Panc1 (cell line): ENCODE results near the gene CACNA1A. TPM values are rescaled to one million over a fixed set of nuclear protein-coding genes. Genes with fewer than 3 reads are reported as not detected.

ENCODE experiments used
- ATAC-seq: fragments of 200-7000 bp; cut with Tn5 transposase; 2 replicates; pipeline ENCODE4 v1.9.1; 2020; ENCODE audit warnings: mild to moderate bottlenecking, moderate library complexity
- BruUV-seq: library from RNA; stranded (reverse); fragments of 400-500 nt; replicated peaks from 2 replicates; lab custom pipeline; 2021; lab: Mats Ljungman, UMichigan
- CTCF ChIA-PET: fragments of 300-600 bp; sonication (Branson Sonifier 250); formaldehyde crosslinking; loops from one replicate; lab custom pipeline; 2022; ENCODE audit warnings: antibody characterized with exemption; lab: Charles Lee
- POLR2A ChIA-PET: fragments of 300-600 bp; sonication (Branson Sonifier 250); formaldehyde crosslinking; loops from one replicate; lab custom pipeline; 2022; ENCODE audit warnings: antibody characterized with exemption; lab: Charles Lee
- DNase-seq: peaks from one replicate; pipeline ENCODE4 v3.0.0-alpha.2; 2010; ENCODE audit warnings: low read depth, low spot score
- H3K27ac ChIP-seq: 2 replicates; pipeline ENCODE4 v1.5.1; 2011; ENCODE audit warnings: mild to moderate bottlenecking, low read length, inconsistent platforms
- H3K27me3 ChIP-seq: fragments of 200-500 bp; sonication (Bioruptor generic); 2 replicates; pipeline ENCODE4 v1.6.0; 2014; ENCODE audit warnings: low read length, inconsistent platforms; ENCODE audit not compliant: control insufficient read depth, insufficient read depth
- H3K36me3 ChIP-seq: fragments of 200-500 bp; sonication (Bioruptor generic); 2 replicates; pipeline ENCODE4 v1.5.1; 2014; ENCODE audit warnings: inconsistent platforms, mild to moderate bottlenecking, low read length, moderate library complexity; ENCODE audit not compliant: control insufficient read depth, insufficient read depth
- H3K4me1 ChIP-seq: 2 replicates; pipeline ENCODE4 v1.5.1; 2011; ENCODE audit warnings: inconsistent platforms, mild to moderate bottlenecking, low read length, moderate library complexity; ENCODE audit not compliant: control insufficient read depth, insufficient read depth
- H3K4me3 ChIP-seq, 2 experiments: 2 replicates each; pipeline ENCODE4 v1.5.1; 2011 to 2012; ENCODE audit warnings: low read depth in 2 of 2, low read length in 2 of 2, mild to moderate bottlenecking in 2 of 2, inconsistent platforms in 1 of 2, moderate library complexity in 1 of 2
- H3K9me3 ChIP-seq: fragments of 200-500 bp; sonication (Bioruptor generic); 2 replicates; pipeline ENCODE4 v1.5.1; 2014; ENCODE audit warnings: low read depth, mild to moderate bottlenecking, inconsistent platforms, low read length, moderate library complexity; ENCODE audit not compliant: control insufficient read depth, insufficient read depth
- CTCF ChIP-seq: fragments of 450-650 bp; IDR thresholded peaks from 2 replicates; pipeline ENCODE4 v1.5.1; 2017; ENCODE audit warnings: mild to moderate bottlenecking
- POLR2AphosphoS5 ChIP-seq: IDR thresholded peaks from 2 replicates; pipeline ENCODE4 v1.6.1; 2012; ENCODE audit warnings: mild to moderate bottlenecking, low read depth, low read length, moderate library complexity
- REST ChIP-seq, 2 experiments: IDR thresholded peaks; 2 replicates each; pipeline ENCODE4 v1.6.1; 2011 to 2012; ENCODE audit warnings: low read depth in 2 of 2, control low read depth in 1 of 2, low read length in 1 of 2, mild to moderate bottlenecking in 1 of 2, moderate library complexity in 1 of 2; ENCODE audit not compliant: insufficient read depth in 1 of 2
- SIN3A ChIP-seq: IDR thresholded peaks from 2 replicates; pipeline ENCODE4 v1.6.1; 2012; ENCODE audit warnings: low read depth, mild to moderate bottlenecking, low read length, moderate library complexity, borderline replicate concordance; ENCODE audit not compliant: insufficient read depth
- TCF7L2 ChIP-seq: IDR thresholded peaks from 2 replicates; pipeline ENCODE4 v1.6.1; 2011; ENCODE audit warnings: mild to moderate bottlenecking, low read depth, low read length, inconsistent platforms
- in situ Hi-C: cut with HindIII; loops from 2 replicates; pipeline ENCODE4 v1.10.0; 2016; ENCODE audit warnings: low sequenced_read_pairs, low pct_unique_long_range_greater_than_20kb
- intact Hi-C: fragments of 100-400 bp; cut with micrococcal nuclease; formaldehyde crosslinking; loops from one replicate; pipeline ENCODE4 v1.10.0; 2022; ENCODE audit not compliant: unreplicated experiment
- total RNA-seq: library from RNA; stranded (reverse); gene quantifications from one replicate; pipeline ENCODE4 v1.2.1, GENCODE V29; 2021; ENCODE audit not compliant: unreplicated experiment

Gene CACNA1A
- total RNA-seq, 1 experiment from 2014 or later: 0.51 TPM

- DNase-seq (no peak), ATAC-seq (no peak)
- no peaks in the 10 kb centered on the region for H3K9me3 ChIP-seq
- no peaks in the 10 kb centered on the region for H3K4me1 ChIP-seq
- in situ Hi-C loops: no loop called here
- no peak overlapping the region for H3K4me3 ChIP-seq
- H3K27me3 ChIP-seq: no peaks in the 10 kb centered on the region
- BruUV-seq: no TSS peak
- intact Hi-C loops: no loop called here
- ChIA-PET CTCF (no interaction called here), POLR2A (no interaction called here)
- TF ChIP-seq SIN3A (no peak), POLR2AphosphoS5 (no peak), CTCF (no peak), TCF7L2 (no peak), REST (IDR thresholded peaks at IDR 0.05; ENCODE audit: insufficient read depth in 1 of 2, low read depth in 2 of 2, low read length in 1 of 2) (no peak)
- H3K27ac ChIP-seq: no peak overlapping the region
- no peaks in the 10 kb centered on the region for H3K36me3 ChIP-seq
These were observed 294.6 kb downstream of the CACNA1A start for GRCh38 chr19:13211426-13212308.

GRCh38 chr19:13210941-13211340 is 295.3 kb downstream of the CACNA1A start:
- Histone ChIP-seq H3K27me3 (no peaks in the 10 kb centered on the region), H3K36me3 (no peaks in the 10 kb centered on the region), H3K4me1 (no peaks in the 10 kb centered on the region), H3K27ac (no peak overlapping the region), H3K9me3 (no peaks in the 10 kb centered on the region), H3K4me3 (no peak overlapping the region)
- peak; percentile 11; the same call in 1 of the 2 replicates for ATAC-seq
- TF ChIP-seq POLR2AphosphoS5 (no peak), REST (IDR thresholded peaks at IDR 0.05; ENCODE audit: insufficient read depth in 1 of 2, low read depth in 2 of 2, low read length in 1 of 2) (no peak), SIN3A (no peak), CTCF (no peak), TCF7L2 (no peak)
- POLR2A ChIA-PET: no interaction called here
- CTCF ChIA-PET: no interaction called here
- BruUV-seq: no TSS peak
- intact Hi-C loops: no loop called here
- in situ Hi-C loops: no loop called here
- DNase-seq: no peak
